GM18511 (cell line): ENCODE measurements around the gene AFDN.

Source experiments
- ATAC-seq: cut with Tn5 transposase; IDR thresholded peaks from one replicate; pipeline ENCODE4 v1.9.1; 2021; ENCODE audit warnings: mild to moderate bottlenecking, moderate library complexity; ENCODE audit not compliant: unreplicated experiment

Gene AFDN

GRCh38 chr6:168013250-168013915 lies 186.7 kb downstream of the AFDN start:
- ATAC-seq = no peak

GRCh38 chr6:168014428-168014827 lies 187.7 kb downstream of the AFDN start:
- no peak for ATAC-seq

DNA sequence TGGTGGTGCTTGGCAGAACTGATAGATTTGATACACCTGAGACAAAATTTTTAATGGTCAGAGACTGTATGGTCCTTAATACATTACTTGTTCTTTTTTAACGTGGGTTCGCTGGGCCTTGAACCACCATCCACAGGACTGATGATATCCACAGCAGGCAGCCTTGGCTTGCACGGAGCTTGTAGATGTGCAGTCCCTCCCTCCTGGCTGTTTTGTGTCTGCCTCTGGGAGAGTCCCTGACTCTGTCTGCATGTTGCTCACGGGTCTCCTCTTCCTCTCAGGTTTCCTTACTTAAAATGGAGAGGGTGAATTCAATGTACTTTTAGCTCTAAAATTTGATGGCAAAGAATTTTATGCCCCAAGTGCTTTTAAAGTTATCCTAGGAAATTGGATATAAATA lies 188.3 kb downstream of the AFDN start:
- no peak for ATAC-seq

GRCh38 chr6:168015482-168016175 lies 188.9 kb downstream of the AFDN start:
- no peak for ATAC-seq

DNA sequence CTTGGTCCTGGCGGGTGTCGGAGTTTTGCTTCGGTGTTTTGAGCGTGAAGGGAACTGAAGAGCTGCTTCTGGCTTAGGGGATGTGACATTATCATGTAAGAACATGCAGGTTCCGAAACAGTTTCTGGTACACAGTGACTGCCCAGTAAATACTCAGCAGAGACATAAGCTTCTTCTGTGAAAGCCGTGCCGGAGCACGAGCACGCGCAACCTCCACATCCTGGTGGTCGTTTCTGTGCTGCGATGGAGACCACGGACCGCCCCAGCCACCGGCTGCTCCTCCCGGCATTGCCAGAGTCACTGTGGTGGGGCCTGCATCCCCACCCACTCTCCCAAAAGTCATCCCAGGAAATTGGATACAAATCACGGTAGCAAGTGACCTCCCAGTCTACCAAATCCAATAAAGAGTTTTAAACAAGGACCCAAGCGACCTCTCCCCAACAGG lies 189.5 kb downstream of the AFDN start:
- no peak for ATAC-seq

DNA sequence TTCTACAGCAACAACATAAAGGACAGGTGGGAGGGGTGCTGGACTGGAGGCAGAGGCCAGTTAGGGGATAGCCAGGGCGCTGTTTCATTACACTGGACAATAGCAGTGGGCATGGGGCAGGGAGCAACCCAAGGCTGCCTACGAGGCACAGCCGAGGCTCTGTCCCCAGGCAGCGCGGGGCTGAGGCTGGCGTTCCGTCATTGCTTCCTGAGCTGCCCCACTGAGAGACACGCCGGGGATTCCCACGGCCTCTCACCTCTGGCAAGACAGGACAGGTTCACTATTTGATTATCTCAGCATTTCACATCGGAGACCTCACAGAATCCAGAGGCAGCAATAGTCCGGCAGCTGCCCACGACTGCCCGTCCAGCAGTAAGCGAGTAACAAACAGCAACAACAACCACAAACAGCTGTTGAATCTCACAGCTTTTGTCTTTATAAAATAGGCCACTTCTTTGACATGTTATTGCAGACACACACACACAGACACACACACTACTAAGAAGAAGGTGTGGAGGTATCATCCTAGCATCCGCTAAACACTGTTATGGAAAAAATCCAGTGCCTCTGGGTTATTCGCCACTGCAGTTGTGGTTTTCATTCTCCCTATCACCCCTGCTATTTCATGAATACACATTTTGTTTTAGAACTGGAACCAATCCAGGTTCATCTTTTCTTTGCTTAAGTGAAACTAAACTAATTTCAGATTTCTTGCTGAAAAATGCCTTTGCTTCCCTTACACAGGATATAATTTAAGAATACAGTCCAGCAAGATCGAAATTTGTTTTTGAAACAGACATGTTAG lies 190.2 kb downstream of the AFDN start:
- ATAC-seq = no peak

DNA sequence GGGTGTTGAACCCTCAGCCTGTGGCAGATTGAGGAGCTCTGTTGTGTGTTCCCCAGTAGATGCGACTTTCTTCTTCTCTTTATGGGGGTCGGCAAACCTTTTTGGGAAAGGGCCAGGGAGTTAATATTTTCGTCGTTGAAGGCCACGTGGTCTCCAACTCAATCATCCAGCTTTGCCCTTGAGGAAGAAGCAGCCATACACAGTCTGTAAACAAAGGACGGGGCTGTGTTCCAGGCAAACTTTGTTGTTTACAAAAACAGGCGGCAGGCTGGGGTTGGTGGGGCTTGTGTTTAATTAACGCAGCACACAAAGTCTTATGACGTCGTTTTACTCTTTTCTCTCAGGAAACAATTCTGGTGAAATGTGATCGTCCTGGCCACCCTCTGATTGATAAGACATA lies 190.9 kb downstream of the AFDN start:
- no peak for ATAC-seq

DNA sequence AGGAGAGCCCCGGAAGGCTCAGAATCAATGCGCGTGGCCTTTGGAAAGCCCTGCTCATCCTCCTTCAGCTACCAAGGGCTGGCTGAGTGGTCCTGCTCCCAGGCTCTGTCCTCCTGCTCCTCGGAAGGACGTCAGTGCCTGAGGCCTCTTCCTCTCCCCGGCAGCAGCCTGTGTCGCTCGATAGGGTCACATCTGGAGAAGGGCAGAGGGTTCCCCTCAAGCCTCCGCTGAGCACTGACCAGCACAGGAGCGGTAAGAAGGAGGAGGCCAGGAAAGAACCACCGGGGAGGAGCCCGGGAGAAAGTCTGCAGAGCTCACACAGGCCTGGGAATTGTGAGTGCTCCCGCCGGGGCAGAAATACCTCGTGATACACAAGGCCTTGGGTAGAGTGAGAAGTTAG lies 192.0 kb downstream of the AFDN start:
- no peak for ATAC-seq

DNA sequence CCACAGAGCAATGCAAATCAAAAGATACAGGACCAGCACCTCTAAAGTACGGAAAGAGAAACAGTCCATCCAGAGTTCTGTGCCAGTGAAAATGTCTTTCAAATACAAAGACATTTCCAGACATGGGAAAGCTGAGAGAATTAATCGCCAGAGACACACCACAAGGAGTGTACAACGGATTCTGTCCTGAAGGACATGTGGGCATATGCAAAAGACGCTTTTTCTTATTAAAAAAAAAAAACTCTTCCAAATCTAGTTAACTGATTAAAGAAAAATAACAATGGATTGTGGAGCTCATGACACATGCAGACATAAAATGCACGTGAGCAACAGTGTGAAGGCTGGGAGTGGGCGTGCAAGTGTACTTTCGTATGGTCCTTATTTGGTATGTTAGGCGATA lies 193.5 kb downstream of the AFDN start:
- no peak for ATAC-seq

DNA sequence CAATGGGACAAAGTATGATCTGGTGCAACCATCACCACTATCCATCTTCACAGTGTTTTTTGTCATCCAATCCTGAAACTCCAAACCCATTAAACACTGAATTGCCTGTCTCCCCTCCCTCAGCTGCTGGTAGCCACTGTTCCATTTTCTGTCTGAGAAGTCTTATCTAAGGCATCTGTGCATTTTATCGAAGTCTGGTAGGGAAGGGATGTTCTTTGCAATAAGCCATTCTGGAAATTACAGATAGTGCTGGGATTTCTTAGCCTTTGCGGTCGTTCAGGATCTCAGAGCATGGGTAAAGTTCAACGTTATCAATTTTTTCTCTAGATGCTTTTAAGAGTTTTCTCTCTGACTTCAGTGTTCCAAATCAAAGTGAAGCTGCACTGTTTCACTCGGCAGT lies 194.9 kb downstream of the AFDN start:
- ATAC-seq = no peak
